ENCODE data around the gene CDK15.
"Not testable (repeated sequence)": the region's sequence is repeated elsewhere in the genome, so short reads cannot be mapped to it uniquely, and the experiment has no call there.

Gene CDK15

DNA sequence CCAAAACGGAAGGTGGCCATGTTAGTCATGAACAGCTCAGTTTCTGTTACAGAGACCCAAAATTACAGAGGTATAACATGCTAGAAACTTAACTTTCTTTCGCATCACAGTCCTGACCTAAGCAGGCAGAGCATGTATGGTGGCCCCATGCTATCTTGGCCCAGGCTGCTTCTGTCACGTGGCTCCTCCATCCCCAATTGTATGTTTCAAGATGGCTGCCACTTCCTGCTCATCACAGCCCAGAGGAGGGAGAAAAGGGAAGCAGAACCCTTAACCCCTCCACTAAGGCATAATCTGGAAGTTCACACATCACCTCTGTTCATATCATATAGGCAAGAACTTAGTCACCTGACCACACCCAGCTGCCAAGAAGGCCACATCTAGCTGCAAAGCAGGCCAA lies 28.7 kb downstream of the CDK15 start:
- DNase-seq: no peak

DNA sequence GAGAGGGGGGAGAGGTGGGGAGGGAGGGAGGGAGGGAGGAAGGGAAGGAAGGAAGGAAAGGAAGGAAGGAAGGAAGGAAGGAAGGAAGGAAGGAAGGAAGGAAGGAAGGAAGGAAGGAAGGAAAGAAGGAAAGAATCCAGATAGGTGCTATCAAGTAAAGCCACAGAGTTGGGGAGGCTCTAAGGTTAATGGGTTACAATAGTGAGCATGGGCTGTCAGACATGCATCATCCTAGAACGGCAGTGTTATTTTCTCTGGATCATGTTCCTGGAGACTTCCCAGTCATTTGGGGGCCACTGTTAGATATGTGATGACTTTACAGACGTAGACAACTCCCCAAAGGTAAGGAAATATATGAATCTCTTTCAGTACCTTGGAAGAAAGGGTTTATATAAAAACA lies 31.1 kb downstream of the CDK15 start:
- DNase-seq: no peak

DNA sequence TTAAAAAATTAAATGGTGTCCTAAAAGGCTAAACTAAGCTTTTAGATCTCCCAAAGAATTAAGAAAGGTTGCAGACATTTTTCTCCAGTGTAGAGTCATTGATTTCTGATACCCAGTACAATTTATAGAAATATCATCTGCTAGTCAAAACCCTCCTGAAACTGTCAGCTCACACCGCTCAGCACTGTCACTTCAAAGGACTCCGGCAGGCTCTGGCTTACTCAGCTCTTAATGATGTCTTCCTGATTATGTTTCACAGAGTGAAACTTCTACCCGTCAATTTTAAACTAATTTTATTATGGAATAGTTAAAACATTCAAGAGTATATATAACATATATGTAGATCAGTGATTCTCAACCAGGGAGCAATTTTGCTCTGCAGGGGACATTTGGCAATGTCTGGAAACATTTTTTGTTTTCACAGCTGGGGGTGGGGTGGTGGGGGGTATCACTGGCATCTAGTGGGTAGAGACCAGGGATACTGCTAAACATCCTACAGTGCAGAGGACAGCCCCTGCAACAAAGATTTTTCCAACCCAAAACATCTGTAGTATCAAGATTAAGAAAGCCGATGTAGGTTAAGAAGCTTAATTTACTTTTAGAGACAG lies 31.6 kb downstream of the CDK15 start:
- DNase-seq: no peak

DNA sequence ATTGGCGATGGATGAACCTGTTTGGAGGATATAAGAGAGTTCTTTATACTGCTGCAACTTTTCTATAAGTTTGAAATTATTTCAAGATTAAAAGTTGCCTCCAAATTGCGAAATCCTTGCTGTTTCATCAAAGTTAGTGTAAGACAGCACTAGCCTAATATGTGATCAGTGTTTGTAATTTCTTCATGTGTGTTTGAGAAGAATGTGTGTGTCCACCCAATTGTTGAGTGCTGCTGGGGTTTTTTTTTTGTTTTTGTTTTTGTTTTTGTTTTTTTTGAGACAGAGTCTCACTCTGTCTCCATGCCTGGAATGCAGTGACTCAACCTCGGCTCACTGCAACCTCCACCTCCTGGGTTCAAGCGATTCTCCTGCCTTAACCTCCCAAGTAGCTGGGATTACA lies 33.4 kb downstream of the CDK15 start:
- no peak for DNase-seq

DNA sequence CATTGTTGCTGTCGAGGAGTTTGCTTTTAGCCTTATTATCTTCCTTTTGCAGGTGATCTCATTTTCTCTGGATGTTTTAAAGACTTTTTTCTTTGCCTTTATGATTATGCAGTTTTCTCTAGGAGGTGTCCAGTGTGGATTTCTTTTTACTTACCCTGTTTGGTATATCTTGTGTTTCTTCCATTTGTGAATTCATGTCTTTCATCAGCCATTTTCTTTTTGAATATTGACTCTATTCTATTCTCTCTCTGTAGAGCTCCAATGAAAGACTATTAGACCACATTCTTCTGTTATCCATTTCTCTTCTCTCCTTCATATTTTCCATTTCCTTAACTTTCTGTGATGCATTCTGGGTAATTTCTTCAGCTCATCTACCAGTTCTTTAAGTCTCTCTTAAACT lies 34.4 kb downstream of the CDK15 start:
- no peak for DNase-seq

DNA sequence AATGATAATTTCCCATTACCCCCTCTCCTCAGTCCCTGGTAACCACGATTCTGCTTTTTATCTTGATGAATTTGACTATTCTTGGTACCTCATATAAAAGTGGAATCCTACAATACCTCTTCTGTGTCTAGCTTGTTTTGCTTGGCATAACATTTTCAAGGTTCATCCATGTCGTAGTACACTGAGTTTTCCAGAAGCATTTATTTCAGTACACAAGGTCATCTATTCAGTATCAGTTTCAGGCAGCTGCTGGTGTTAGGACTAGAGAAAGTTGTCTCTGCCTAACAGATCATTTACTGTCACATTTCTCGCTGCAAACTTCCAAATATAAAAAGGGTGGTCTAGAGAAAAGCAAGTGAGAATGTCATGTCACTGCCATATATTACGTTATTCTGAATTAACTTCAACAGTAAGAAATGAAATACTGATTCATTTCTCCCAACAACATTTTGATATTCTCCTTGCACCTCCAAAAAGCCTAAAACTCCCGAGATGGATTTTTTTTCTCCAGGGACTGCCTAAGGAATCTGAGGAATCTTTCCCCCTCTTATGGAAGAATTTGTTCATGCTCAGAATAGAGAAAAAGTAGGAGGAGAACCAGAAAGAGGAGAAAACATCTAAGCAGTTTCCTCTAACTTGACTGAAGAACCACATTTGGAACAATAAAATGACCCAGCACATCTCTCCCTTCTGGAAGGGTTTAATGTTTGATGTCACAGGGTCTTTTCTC lies 36.0 kb downstream of the CDK15 start:
- no peak for DNase-seq

DNA sequence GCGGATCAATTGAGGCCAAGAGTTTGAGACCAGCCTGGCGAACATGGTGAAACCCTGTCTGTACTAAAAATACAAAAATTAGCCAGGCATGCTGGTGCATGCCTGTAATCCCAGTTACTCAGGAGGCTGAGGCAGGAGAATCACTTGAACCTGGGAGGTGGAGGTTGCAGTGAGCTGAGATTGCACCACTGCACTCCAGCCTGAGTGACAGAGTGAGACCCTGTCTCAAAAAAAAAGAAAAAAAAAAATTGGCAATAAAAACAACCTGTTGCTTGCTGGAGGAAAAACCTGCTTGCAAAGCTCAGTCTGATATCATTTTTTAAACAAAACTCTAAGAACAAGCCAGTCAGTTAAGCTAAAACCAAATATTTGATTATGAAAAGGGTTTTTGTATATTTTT lies 38.6 kb downstream of the CDK15 start:
- DNase-seq: not testable (repeated sequence)

DNA sequence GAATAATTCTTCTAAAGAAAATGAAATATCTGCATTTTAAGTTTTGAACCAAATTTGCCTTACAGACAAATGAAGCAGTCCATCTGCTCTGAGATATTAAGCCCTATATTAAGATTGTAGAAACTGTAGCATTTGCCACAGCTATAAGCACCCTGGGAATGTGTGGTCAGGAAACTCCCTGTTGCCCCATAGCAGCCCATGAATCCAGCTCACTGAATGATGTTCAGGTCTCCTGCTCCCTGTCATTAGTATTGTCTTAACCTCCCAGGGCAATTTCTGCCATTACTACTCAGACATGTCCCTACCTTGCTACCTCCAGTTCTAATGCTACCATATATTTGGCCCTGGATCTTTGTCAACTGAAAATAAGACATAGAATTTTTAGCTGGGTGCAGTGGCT lies 41.1 kb downstream of the CDK15 start:
- no peak for DNase-seq

DNA sequence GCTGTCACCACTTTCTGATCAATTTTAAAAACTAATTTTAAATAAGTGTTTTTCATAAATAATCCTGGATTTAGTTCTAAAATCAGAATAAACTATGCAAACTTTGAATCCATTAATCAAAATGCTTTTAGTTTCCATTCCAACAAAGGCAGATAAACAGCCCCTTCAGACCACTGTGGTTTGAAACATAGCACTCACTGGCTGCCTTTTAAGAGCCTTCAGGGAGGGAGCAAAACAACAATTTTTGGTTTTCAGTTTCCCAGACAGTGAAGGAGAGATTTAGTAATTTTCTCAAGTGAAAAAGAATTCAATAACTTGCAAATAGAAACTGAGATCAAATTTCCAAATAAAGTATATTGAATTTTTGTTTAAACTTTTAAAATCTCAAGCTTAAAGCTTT lies 46.1 kb downstream of the CDK15 start:
- DNase-seq: no peak

DNA sequence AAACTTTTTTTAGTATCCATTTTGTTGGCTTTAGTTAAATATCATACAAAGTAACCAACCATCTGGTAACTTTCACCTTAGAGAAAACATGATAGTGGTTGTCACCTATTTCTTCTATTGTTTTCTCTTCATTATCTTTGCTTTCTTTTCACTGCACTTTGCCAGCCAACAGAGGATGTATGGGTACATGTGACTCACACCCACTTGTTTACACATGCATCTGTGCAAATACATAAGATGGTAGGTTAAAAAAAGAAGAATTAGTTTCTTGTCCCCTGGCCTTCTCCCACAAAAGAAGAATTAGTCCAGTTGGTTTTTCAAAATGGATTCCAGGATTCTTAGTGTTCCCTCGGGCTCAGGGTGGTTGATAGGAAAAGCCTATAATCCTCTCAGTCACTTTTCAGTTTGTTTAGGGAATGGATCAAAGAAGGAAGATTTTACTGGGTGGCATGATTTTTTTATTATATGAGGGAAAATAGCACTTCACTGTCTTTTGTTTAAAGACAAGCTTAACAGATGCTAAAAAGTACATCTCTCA lies 46.6 kb downstream of the CDK15 start:
- DNase-seq: no peak

DNA sequence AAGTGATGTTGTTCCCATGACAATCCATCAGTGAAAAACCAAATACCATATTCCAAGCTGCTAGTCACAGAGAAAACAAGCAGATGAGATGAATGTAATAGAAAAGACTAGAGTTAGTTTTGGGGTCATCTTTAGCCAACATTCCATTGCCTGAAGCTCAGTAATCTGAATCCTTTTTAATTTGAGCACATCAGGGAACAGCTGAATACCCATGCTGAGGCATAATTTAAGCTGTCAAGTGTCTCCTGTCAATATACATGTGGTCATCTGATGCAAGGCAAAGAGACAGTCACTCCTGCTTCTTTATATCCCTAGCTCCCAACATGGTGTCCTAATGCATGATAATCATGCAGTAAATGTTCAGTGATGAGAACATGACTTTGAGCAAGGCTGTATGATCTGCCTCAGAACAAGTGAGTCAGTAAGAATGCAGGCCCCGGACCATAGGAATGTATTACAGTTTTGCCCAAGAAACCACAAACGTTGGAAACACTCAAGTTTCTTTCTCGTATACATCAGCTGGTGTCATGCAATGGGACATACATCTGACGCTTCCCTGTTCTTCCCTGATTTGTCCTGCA lies 48.0 kb downstream of the CDK15 start:
- no peak for DNase-seq

DNA sequence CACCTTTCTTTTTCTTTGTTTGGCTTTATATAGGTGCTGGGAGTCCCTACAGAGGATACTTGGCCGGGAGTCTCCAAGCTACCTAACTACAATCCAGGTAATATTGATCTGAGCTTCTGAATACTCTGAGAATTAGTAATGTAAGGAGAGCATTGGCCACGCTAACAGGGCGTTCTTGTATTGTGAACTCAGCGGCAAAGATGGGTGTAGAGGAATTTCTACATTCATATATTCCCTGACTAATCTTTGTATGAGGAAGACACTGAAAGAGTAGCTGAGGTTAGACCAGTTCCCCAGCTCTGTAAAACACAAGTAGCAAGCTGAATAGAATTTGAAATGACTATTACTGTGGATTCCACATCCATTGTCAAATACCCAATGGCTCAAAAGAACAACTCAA lies 48.5 kb downstream of the CDK15 start:
- no peak for DNase-seq

DNA sequence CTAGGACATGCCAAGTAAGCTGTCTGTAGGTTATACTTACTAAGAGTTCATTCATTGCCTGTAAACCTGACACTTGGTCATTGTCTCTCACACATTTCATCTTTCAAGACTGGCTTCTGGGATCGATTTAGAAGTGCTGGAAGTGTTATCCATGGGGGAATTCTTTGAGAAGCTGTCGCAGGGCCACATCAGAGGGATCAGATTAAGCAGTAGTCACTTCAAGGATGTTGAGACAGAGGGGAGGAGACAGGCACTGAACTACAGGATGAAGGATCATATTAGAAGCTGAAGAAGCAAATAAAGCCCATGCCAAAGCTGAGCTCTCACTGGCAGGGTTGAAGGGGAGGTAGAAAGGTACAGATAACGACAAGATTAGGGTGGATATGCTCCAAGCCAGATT lies 49.0 kb downstream of the CDK15 start:
- no peak for DNase-seq

DNA sequence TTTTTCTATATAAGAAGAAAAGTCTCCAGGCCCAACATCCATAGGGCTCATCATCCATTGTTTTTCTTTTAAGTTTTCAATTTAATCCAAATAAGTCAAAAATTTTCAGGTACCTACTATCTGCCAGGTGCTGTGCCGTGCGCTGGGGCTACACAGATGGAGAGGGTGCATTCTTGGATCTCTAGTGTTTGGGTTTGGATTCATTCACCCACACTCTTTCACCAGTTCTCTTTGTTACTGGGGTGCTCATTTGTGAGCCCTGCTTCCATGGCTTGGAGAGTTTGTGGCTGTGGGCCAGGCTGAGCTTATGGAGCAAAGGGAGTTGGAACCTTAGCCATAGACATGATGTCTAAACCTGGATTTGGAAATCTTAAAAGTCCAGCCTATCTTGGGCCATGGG lies 51.0 kb downstream of the CDK15 start:
- no peak for DNase-seq

DNA sequence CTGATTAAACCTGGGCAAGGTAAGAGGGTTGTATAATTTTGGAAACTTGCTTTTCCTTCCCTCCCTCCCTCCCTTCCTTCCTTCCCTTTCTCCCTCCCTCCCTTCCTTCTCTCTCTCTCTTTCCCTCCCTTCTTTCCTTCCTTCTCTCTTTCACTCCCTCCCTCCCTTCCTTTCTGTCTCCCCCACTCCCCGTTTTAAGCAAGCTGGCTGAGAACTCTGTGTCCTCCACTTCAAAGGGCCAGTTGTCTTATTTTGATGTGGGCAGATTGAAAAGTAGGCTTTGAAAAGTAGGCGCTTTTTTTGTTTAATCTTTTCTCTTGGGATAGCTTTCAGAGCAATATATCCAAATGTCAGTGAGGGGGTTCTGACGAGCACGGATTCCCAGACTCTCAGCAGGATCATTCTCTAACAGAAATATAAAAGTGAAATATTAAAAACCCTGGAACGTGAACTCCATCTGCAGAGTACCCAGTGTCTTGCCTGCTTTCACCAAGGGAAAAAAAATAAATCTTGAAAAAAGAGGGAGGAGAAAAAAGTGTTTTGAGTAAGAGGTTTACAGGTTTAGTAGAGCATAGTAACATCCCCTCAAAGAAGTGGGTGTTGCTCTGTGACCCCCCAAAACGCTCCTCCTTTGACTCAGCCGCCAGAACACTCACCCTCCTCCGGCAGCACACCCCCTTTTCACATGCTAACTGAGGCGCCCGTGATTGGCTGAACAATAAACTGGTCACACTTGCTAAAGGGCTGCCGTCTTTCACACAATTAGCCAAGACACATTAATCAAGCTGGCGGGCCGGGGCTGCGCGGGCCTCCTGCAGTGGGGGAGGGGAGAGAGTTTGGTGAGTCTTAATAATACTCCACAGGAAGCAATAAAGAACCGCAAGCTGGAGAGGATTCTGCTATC lies 52.2 kb downstream of the CDK15 start:
- no peak for DNase-seq

DNA sequence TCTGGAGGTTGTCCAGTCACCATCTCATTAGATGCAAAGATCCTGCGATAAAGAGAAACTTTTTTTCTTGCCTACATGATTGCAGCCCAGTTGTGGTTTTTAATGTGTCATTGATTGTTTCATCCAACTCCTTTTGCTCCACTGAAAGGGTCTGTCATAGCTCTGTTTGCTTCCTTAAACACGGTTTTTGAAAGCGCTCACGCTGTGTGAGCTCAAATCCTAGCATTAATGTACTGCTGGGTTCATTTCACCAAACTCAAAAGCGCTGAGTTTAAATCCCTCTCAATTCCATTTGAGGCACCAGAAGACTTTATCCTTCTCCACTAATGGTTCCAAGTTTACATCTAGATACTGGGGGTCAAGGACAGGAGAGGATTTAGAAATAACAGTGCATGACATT lies 53.6 kb downstream of the CDK15 start:
- DNase-seq: no peak

DNA sequence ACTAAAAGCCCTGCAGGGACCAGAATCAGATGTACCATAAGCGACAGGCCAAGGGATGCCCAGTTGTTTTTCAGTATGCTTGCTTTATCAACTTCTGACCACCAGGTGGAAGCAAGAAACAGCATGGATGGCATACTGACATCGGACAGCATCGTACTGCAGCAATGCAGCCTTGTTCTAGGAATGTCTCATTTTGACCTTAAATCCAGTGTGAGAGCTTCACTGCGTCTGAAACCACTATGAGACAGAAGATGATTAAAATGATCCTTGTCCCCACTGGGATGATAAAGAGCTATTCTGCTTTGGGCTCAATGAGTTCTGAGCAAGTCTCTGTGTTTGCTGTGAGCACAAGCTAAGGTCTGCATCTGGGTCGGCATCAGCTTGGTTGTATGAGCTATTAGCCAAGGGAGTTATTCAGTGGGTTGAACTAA lies 54.3 kb downstream of the CDK15 start:
- peak; percentile 32 for DNase-seq

DNA sequence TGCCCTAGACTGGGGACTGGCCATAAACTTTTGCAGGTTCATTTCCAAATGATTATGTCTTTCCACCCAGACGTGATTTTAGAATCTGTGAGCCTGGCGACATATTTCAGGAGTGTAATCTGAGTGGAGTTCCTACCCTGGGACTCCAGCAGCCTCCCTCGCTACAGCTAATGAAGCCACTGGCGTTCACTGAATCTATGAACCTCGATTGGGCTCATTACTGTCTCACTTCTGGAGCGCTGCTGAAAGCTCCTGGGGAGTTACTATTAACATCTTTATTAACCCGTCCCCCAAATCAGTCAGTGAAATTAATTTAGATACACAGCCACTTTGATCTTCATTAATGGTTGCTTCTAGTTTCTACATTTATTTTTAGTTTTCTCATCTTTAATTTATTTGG lies 56.5 kb downstream of the CDK15 start:
- no peak for DNase-seq

DNA sequence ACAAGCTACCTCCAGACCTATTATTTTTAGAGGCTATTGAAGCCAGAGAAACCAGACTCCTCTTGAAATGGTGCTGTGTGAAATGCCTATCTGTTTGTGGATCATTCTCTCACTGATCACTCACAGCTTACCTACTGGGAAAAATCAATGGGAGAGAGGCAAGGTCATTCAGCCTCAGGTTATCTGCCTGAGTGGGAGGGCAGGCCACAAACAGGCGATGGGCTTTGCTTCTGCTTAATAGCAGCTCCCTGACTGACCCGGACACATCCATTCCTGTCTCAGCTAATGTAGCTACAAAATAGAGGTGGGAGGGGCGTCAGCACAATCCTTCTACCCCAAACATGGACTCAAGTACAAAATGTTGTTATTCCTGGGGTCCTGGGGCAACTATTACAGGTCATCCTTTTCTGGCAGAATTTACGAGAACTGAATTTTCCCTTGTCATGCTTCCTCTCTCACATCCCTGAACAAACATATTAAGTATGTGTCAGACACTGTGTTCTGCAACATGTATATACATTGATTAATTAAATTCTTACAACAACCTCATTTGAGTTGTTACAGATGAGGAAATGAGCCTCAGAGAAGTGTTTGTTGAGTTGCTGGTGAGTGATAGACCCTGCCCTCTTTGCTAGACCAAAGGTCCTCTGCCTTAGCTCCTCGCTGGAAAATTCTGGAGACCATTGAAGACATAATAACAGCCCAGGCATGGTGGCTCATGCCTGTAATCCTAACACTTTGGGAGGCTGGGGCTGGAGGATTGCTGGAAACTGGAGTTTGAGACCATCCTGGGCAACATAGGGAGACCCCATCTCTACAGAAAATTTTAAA lies 60.5 kb downstream of the CDK15 start:
- no peak for DNase-seq

DNA sequence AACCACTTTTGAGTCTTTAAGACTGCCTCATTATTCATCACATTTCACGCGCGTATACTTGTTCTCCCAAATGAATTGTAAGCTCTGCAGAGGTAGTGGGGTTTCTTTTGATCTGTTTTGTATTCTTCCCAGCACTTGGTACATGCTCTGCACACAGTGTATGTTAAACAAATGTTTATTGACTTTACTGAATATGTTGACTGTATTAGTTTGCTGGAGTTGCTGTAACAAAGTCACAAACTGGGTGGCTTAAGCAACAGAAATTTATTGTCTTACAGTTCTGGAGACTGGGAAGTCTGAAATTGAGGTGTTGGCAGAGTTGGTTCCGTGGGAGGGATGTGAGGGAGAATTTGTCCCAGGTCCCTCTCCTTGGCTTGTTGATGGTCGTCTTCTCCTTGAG lies 65.1 kb downstream of the CDK15 start:
- no peak for DNase-seq

DNA sequence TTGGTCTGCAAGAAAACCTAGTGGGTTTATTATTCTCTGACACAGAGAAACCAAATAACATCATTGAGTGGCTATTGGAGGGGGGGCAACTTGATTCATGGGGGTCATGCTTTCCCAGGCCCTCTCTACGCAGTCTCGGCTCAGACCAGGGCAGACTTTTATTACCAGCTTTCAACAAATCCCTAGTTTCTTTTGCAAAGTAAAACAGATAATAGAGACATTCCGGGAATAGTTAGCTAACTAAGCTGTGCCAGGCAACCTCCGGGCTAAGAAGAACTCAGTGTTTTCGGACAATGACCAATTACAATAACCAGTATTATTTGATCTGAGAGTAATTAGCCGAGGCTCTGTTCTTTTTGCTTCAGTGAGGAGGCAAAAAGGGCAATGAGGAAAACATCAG lies 66.3 kb downstream of the CDK15 start:
- no peak for DNase-seq

DNA sequence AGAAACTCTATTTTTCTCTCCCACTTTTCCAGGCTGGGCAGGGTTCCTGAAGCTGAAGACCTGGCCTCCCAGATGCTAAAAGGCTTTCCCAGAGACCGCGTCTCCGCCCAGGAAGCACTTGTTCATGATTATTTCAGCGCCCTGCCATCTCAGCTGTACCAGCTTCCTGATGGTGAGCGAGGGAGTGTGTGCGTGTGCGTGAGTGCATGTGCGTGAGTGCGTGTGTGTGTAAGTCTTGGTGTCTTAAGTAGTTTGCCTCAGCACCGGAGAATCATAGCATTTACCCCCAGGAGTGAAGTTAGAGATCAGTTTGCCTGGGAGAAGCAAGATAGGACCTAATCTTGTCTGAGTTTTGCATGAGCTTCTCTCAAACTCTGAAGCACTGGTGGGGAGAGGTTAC lies 73.7 kb downstream of the CDK15 start:
- DNase-seq: no peak
